Astrocyte (in vitro differentiated cells and primary cell): ENCODE data around the gene PER1. TPM values are rescaled to one million over a fixed set of nuclear protein-coding genes. Genes with fewer than 3 reads are reported as not detected.
A peak's percentile ranks its signal among the peaks of the same experiment; 100 is the strongest.

ENCODE experiments used
- DNase-seq: peaks from one replicate; pipeline ENCODE4 v3.0.0-alpha.2; 2010; ENCODE audit warnings: low read depth
- FAIRE-seq: peaks from 2 replicates; lab custom pipeline; 2011; peaks lifted over from hg19 to GRCh38; lab: Jason Lieb, UNC
- H2AFZ ChIP-seq: 2 replicates; pipeline ENCODE4 v1.6.0; 2012; ENCODE audit warnings: low read depth, low read length, inconsistent platforms
- H3K27ac ChIP-seq: 2 replicates; pipeline ENCODE4 v1.5.1; 2011; ENCODE audit warnings: low read depth, low read length, inconsistent platforms
- H3K27me3 ChIP-seq: 2 replicates; pipeline ENCODE4 v1.6.0; 2011; ENCODE audit warnings: low read length, inconsistent platforms; ENCODE audit not compliant: insufficient read depth
- H3K36me3 ChIP-seq: 2 replicates; pipeline ENCODE4 v1.5.1; 2011; ENCODE audit warnings: low read length, inconsistent platforms; ENCODE audit not compliant: insufficient read depth
- H3K4me1 ChIP-seq: 2 replicates; pipeline ENCODE4 v1.5.1; 2011; ENCODE audit warnings: low read length, inconsistent platforms; ENCODE audit not compliant: insufficient read depth
- H3K4me2 ChIP-seq: 2 replicates; pipeline ENCODE4 v1.6.0; 2012; ENCODE audit warnings: low read length, inconsistent platforms
- H3K4me3 ChIP-seq: 2 replicates; pipeline ENCODE4 v1.5.1; 2011; ENCODE audit warnings: low read depth, mild to moderate bottlenecking, low read length, inconsistent platforms; ENCODE audit not compliant: insufficient read depth
- H3K79me2 ChIP-seq: 2 replicates; pipeline ENCODE4 v1.6.0; 2012; ENCODE audit warnings: mild to moderate bottlenecking, low read length, inconsistent platforms; ENCODE audit not compliant: insufficient read depth
- H3K9ac ChIP-seq: 2 replicates; pipeline ENCODE4 v1.6.0; 2012; ENCODE audit warnings: mild to moderate bottlenecking, low read length, inconsistent platforms
- H3K9me3 ChIP-seq: 2 replicates; pipeline ENCODE4 v1.5.1; 2012; ENCODE audit warnings: low read depth, mild to moderate bottlenecking, low read length, inconsistent platforms; ENCODE audit not compliant: insufficient read depth
- H4K20me1 ChIP-seq: 2 replicates; pipeline ENCODE4 v1.6.0; 2012; ENCODE audit warnings: low read length, inconsistent platforms; ENCODE audit not compliant: insufficient read depth
- H3K27ac Mint-ChIP-seq: one replicate; pipeline ENCODE4 v1.8.0; 2021; ENCODE audit warnings: mild to moderate bottlenecking, mixed read lengths; ENCODE audit not compliant: unreplicated experiment
- H3K27me3 Mint-ChIP-seq: one replicate; pipeline ENCODE4 v1.8.0; 2021; ENCODE audit warnings: low read depth, mixed read lengths; ENCODE audit not compliant: unreplicated experiment
- H3K36me3 Mint-ChIP-seq: one replicate; pipeline ENCODE4 v1.8.0; 2021; ENCODE audit warnings: low read depth, mixed read lengths; ENCODE audit not compliant: unreplicated experiment
- H3K4me1 Mint-ChIP-seq: one replicate; pipeline ENCODE4 v1.8.0; 2021; ENCODE audit warnings: low read depth, mixed read lengths; ENCODE audit not compliant: unreplicated experiment
- H3K4me3 Mint-ChIP-seq: one replicate; pipeline ENCODE4 v1.8.0; 2021; ENCODE audit warnings: mild to moderate bottlenecking, moderate library complexity, mixed read lengths; ENCODE audit not compliant: unreplicated experiment
- H3K9me3 Mint-ChIP-seq: one replicate; pipeline ENCODE4 v1.8.0; 2021; ENCODE audit warnings: mild to moderate bottlenecking, mixed read lengths; ENCODE audit not compliant: unreplicated experiment
- EZH2 ChIP-seq: IDR thresholded peaks from 2 replicates; pipeline ENCODE4 v1.6.1; 2012; ENCODE audit warnings: mild to moderate bottlenecking, low read length, inconsistent platforms; ENCODE audit not compliant: insufficient read depth
- total RNA-seq: library from RNA; stranded (reverse); gene quantifications from 2 replicates; pipeline ENCODE4 v1.2.1, GENCODE V29; 2021
- TF ChIP-seq, protein P1 (sequence below): IDR thresholded peaks from 2 replicates; pipeline ENCODE4 v1.5.1; 2011; ENCODE audit warnings: low read depth, mild to moderate bottlenecking, inconsistent platforms, low read length, moderate library complexity; ENCODE audit not compliant: insufficient read depth

PER1 gene
- total RNA-seq, 1 donor from 2014 or later = 17.0 TPM

DNA sequence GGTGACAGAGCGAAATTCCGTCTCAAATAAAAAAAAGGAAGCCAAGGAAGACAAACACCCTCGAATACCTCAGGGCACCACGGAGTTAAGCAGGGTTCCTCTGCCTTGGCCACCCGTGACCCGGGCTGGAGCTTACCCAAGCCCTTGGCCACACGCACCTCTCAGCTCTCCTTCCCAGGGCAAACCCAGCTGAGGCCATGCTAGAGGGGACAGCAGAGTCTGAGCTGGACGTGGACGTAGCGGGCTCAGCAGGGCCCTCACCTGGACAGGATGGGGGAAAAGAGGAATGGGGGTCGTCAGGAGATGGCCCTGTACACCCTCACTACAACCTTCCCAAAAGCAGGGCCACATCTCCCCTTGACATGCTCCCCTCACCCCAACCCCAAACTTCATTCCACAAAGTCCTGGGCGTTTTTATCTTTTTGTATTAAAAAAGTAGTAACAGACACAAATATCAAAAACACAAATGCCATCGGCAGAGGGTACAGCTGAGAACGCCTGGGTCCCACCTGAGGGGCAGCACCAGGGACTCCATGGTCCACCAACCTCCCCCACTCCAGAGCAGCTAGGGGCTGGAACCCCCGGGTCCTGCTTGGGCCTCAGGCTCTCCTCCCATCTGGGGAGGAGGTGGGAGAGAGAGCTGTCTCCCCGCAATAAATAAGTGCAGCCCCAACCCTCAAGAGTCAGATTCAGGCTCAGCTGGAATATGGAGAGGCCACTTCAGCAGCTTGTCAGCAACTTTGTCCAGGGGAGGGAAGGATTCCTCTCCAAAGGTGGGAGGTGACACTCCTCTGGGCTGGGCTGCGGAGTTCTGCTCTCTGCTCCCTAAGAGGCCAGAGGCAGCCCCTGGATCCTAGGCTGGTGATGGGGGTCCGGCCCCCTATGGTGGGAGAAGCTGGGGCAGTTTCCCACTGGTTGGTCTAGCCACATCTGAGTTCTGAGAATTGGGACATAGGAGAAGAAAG, 11.9 kb downstream of the PER1 start:
- Mint-ChIP-seq H3K36me3 (peaks cover 21% of the 10 kb centered on the region), H3K4me3 (no peak overlapping the region), H3K4me1 (no peaks in the 10 kb centered on the region), H3K27me3 (no peaks in the 10 kb centered on the region), H3K27ac (no peak overlapping the region), H3K9me3 (no peaks in the 10 kb centered on the region)
- H3K36me3 ChIP-seq = no peaks in the 10 kb centered on the region
- no peak for TF ChIP-seq EZH2
- TF ChIP-seq, protein P1, sequence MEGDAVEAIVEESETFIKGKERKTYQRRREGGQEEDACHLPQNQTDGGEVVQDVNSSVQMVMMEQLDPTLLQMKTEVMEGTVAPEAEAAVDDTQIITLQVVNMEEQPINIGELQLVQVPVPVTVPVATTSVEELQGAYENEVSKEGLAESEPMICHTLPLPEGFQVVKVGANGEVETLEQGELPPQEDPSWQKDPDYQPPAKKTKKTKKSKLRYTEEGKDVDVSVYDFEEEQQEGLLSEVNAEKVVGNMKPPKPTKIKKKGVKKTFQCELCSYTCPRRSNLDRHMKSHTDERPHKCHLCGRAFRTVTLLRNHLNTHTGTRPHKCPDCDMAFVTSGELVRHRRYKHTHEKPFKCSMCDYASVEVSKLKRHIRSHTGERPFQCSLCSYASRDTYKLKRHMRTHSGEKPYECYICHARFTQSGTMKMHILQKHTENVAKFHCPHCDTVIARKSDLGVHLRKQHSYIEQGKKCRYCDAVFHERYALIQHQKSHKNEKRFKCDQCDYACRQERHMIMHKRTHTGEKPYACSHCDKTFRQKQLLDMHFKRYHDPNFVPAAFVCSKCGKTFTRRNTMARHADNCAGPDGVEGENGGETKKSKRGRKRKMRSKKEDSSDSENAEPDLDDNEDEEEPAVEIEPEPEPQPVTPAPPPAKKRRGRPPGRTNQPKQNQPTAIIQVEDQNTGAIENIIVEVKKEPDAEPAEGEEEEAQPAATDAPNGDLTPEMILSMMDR = no peak
- DNase-seq (no peak), FAIRE-seq (no peak)
- no peaks in the 10 kb centered on the region for H3K27me3 ChIP-seq
- peaks cover 4% of the 10 kb centered on the region for H4K20me1 ChIP-seq
- H3K79me2 ChIP-seq = no peaks in the 10 kb centered on the region
- H3K4me3 ChIP-seq = no peak overlapping the region
- H3K27ac ChIP-seq = no peak overlapping the region
- H2AFZ ChIP-seq = no peak overlapping the region
- no peak overlapping the region for H3K4me2 ChIP-seq
- H3K4me1 ChIP-seq = peaks cover 6% of the 10 kb centered on the region
- no peak overlapping the region for H3K9ac ChIP-seq
- no peaks in the 10 kb centered on the region for H3K9me3 ChIP-seq

DNA sequence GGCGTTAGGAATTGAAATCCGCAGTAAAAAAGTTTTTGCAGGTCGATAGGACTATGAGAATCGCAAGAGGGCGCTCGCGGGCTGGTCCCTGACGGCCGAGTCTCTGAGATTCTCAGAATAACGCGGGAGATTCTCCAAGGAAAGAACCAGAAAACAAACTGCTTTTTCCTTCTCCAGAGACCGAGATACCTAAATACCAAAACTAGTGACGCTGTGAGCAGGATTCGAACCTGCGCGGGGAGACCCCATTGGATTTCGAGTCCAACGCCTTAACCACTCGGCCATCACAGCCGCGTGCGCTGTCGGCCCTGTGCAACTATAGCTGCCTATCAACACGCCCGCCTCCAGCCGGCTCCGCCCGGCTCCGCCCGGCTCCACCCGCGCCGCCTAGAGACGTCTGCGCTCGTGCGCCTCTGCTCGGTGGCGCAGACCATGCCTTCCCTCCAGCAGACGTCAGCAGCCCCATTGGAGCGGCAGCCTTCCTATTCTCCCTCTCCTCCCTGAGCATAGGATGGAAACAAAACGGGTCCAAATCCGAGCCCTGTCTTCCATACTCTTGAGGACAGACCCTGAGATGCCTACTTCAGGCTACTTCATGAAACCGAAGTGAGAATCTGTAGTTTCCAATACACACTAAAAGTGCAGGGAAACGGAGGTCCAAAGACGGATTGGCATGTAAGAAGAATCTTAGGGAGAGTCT, 13.4 kb downstream of the PER1 start:
- Histone ChIP-seq H4K20me1 (peaks cover 4% of the 10 kb centered on the region), H3K36me3 (no peaks in the 10 kb centered on the region), H2AFZ (peak overlapping the region; percentile 27), H3K27ac (peak overlapping the region; percentile 82), H3K4me1 (peaks cover 6% of the 10 kb centered on the region), H3K9ac (peak overlapping the region; percentile 82), H3K4me2 (peak overlapping the region; percentile 86), H3K4me3 (peak overlapping the region; percentile 61), H3K27me3 (no peaks in the 10 kb centered on the region), H3K9me3 (no peaks in the 10 kb centered on the region), H3K79me2 (no peaks in the 10 kb centered on the region)
- H3K9me3 Mint-ChIP-seq = no peaks in the 10 kb centered on the region
- peaks cover 1% of the 10 kb centered on the region for H3K4me1 Mint-ChIP-seq
- H3K4me3 Mint-ChIP-seq = no peak overlapping the region
- DNase-seq = peak; percentile 90
- peaks cover 17% of the 10 kb centered on the region for H3K36me3 Mint-ChIP-seq
- TF ChIP-seq, protein P1 = peak; percentile 91
- no peak for TF ChIP-seq EZH2
- peak; percentile 65 for FAIRE-seq
- H3K27me3 Mint-ChIP-seq = no peaks in the 10 kb centered on the region
- no peak overlapping the region for H3K27ac Mint-ChIP-seq
